CD4-positive, alpha-beta T cell (primary cell): ENCODE data around the gene ZNHIT1. TPM values are rescaled to one million over a fixed set of nuclear protein-coding genes. Genes with fewer than 3 reads are reported as not detected.
A peak's percentile ranks its signal among the peaks of the same experiment; 100 is the strongest.

Experiments
- ATAC-seq: fragments of 200-7000 bp; cut with Tn5 transposase; one replicate; pipeline ENCODE4 v1.10.0; 2022; ENCODE audit warnings: mild to moderate bottlenecking; ENCODE audit not compliant: poor library complexity
- CTCF ChIA-PET: fragments of 350-600 bp; sonication (Branson Sonifier 250); formaldehyde crosslinking; loops from one replicate; lab custom pipeline; 2021; ENCODE audit warnings: antibody characterized with exemption, inconsistent platforms; lab: Charles Lee
- POLR2A ChIA-PET: fragments of 350-600 bp; sonication (Branson Sonifier 250); formaldehyde crosslinking; loops from one replicate; lab custom pipeline; 2021; ENCODE audit warnings: antibody characterized with exemption, inconsistent platforms; lab: Charles Lee
- DNase-seq, 14 experiments: peaks; one replicate each; pipeline ENCODE4 v3.0.0-alpha.2; 2013 to 2020; ENCODE audit warnings: mixed read lengths in 2 of 14
- H3K27ac ChIP-seq, 2 donors: one replicate each; pipeline versions ENCODE4 v1.5.1 to v1.7.0; 2013; ENCODE audit warnings: low read length in 2 of 2, low read depth in 1 of 2, mild to moderate bottlenecking in 1 of 2
- H3K27me3 ChIP-seq, 2 experiments: 1 replicate in 1 of 2; 2 replicates in 1 of 2; pipeline versions ENCODE4 v1.6.1 to v1.7.0; 2013; ENCODE audit warnings: low read length in 2 of 2, control low read depth in 1 of 2, mild to moderate bottlenecking in 1 of 2, moderate library complexity in 1 of 2; ENCODE audit not compliant: insufficient read depth in 2 of 2, control insufficient read depth in 1 of 2
- H3K36me3 ChIP-seq: one replicate; pipeline ENCODE4 v1.6.1; 2013; ENCODE audit warnings: low read length, control low read depth; ENCODE audit not compliant: insufficient read depth
- H3K4me1 ChIP-seq: one replicate; pipeline ENCODE4 v1.6.1; 2013; ENCODE audit warnings: low read length, control low read depth; ENCODE audit not compliant: insufficient read depth
- H3K4me3 ChIP-seq: one replicate; pipeline ENCODE4 v1.5.1; 2013; ENCODE audit warnings: mild to moderate bottlenecking, low read length, moderate library complexity
- H3K9me3 ChIP-seq, 2 experiments: 1 replicate in 1 of 2; 2 replicates in 1 of 2; pipeline versions ENCODE4 v1.6.1 to v1.7.0; 2013; ENCODE audit warnings: low read length in 2 of 2, mild to moderate bottlenecking in 2 of 2, control low read depth in 1 of 2, moderate library complexity in 1 of 2; ENCODE audit not compliant: control insufficient read depth in 1 of 2, insufficient read depth in 1 of 2
- H3K27ac Mint-ChIP-seq: one replicate; pipeline ENCODE4 v1.8.0; 2020; ENCODE audit warnings: mixed read lengths
- H3K27me3 Mint-ChIP-seq: one replicate; pipeline ENCODE4 v1.8.0; 2021; ENCODE audit warnings: mixed read lengths
- H3K36me3 Mint-ChIP-seq: one replicate; pipeline ENCODE4 v1.8.0; 2021; ENCODE audit warnings: low read depth, mixed read lengths
- H3K4me1 Mint-ChIP-seq: one replicate; pipeline ENCODE4 v1.8.0; 2021; ENCODE audit warnings: low read depth, mixed read lengths
- H3K4me3 Mint-ChIP-seq: one replicate; pipeline ENCODE4 v1.8.0; 2020; ENCODE audit warnings: mild to moderate bottlenecking, mixed read lengths
- H3K9me3 Mint-ChIP-seq: one replicate; pipeline ENCODE4 v1.8.0; 2020; ENCODE audit warnings: mixed read lengths
- CTCF ChIP-seq: fragments of 200-600 bp; IDR thresholded peaks from one replicate; pipeline ENCODE4 v1.8.0; 2022; ENCODE audit warnings: antibody characterized with exemption, mild to moderate bottlenecking
- intact Hi-C, 2 experiments: fragments of 100-400 bp; cut with DNase I in 1 of 2; cut with micrococcal nuclease in 1 of 2; formaldehyde crosslinking; loops; one replicate each; pipeline versions ENCODE4 v1.15.1 to v1.9.0; 2023 to 2025; cut with DNase I, micrococcal nuclease
- total RNA-seq, 174 experiments: library from RNA in 2 of 174; stranded (reverse) in 2 of 174; gene quantifications; one replicate each; pipeline ENCODE4 v1.2.3 and lab custom pipeline; 2021 to 2026

The ZNHIT1 gene
- total RNA-seq, 2 experiments from 2014 or later, result 28.4 to 30.6 TPM

- Mint-ChIP-seq H3K27ac (no peak overlapping the region), H3K36me3 (no peaks in the 10 kb centered on the region), H3K4me3 (peak overlapping the region; percentile 64), H3K27me3 (peaks cover 91% of the 10 kb centered on the region), H3K4me1 (peaks cover 75% of the 10 kb centered on the region), H3K9me3 (no peaks in the 10 kb centered on the region)
- Histone ChIP-seq H3K36me3 (no peaks in the 10 kb centered on the region), H3K9me3 (peaks cover 0 to 57% of the 10 kb centered on the region in 2 experiments), H3K4me3 (no peak overlapping the region), H3K27ac (no peak overlapping the region), H3K4me1 (peaks cover 80% of the 10 kb centered on the region), H3K27me3 (peaks cover 92 to 96% of the 10 kb centered on the region in 2 experiments)
- CTCF ChIA-PET, result interaction anchor here (0.6 to 3.8 kb wide), 2 partner anchors 25 to 115 kb away, joined by 3 to 28 read pairs; no protein-coding TSS in a partner anchor
- DNase-seq (peak in 1 of 14 experiments; percentile 30), ATAC-seq (no peak)
- no peak for TF ChIP-seq CTCF
- intact Hi-C loops, result loop anchor here (1.0 to 5.0 kb wide), 4 partner anchors 24 to 282 kb away; partner anchors contain the start of gene UFSP1 (in 1 of the 2)
- POLR2A ChIA-PET, result no interaction called here
These were observed 48.7 kb upstream of the ZNHIT1 start for GRCh38 chr7:101169110-101169837.

GRCh38 chr7:101169838-101170551, 48.0 kb upstream of the ZNHIT1 start:
- Histone ChIP-seq H3K9me3 (peaks cover 0 to 52% of the 10 kb centered on the region in 2 experiments), H3K4me3 (no peak overlapping the region), H3K27me3 (peaks cover 92 to 96% of the 10 kb centered on the region in 2 experiments), H3K36me3 (no peaks in the 10 kb centered on the region), H3K4me1 (peaks cover 77% of the 10 kb centered on the region), H3K27ac (no peak overlapping the region)
- peak; percentile 93 for TF ChIP-seq CTCF
- POLR2A ChIA-PET, result interaction anchor here (1.0 kb wide), 1 partner anchor 26 kb away, joined by 3 read pairs; no protein-coding TSS in a partner anchor
- Mint-ChIP-seq H3K4me3 (peak overlapping the region; percentile 64), H3K36me3 (no peaks in the 10 kb centered on the region), H3K27ac (no peak overlapping the region), H3K4me1 (peaks cover 75% of the 10 kb centered on the region), H3K9me3 (no peaks in the 10 kb centered on the region), H3K27me3 (peaks cover 93% of the 10 kb centered on the region)
- DNase-seq (peak; percentile 61 to 87 (median 77)), ATAC-seq (peak; percentile 52)
- CTCF ChIA-PET, result interaction anchor here (1.6 to 3.8 kb wide), 3 partner anchors 22 to 92 kb away, joined by 4 to 28 read pairs (median 5); no protein-coding TSS in a partner anchor
- intact Hi-C loops, result loop anchor here (1.0 to 5.0 kb wide), 4 partner anchors 25 to 283 kb away; partner anchors contain the start of gene UFSP1 (in 1 of the 2)
